Cardiac septum (tissue), 1 donor: ENCODE data around the gene CFB. TPM values are rescaled to one million over a fixed set of nuclear protein-coding genes. Genes with fewer than 3 reads are reported as not detected.
"Not testable (repeated sequence)": the region's sequence is repeated elsewhere in the genome, so short reads cannot be mapped to it uniquely, and the experiment has no call there.

Source experiments
- DNase-seq: peaks from one replicate; pipeline ENCODE4 v3.0.0-alpha.2; 2020; ENCODE audit warnings: low spot score
- intact Hi-C: fragments of 100-400 bp; cut with DNase I; formaldehyde crosslinking; loops from one replicate; pipeline ENCODE4 v1.14.0; 2022
- long read RNA-seq: library from polyadenylated mRNA; unstranded; transcript quantifications from one replicate; pipeline ENCODE4 v2.0.0, GENCODE V29; 2021
- total RNA-seq: library from RNA; stranded (reverse); fragmentation: NEBNext Ultra II Directional; extraction: Animal tissue kit (Norgen Biotek cat#: 25700); gene quantifications from one replicate; pipeline ENCODE4 v1.2.1, GENCODE V29; 2021
- donor health status: DM: no; HTN: no; CAD: no.

CFB gene
- total RNA-seq: 5.0 TPM
- long read RNA-seq, partial matches to known transcripts: 0 of 3 reads
- long read RNA-seq, other reads (novel, unspliced or antisense): 0 of 3 reads

GRCh38 chr6:31945507-31946369 is at the start of gene CFB:
CFB (plus strand) TSS chr6:31946095; CDS start chr6:31946222, 127 bp downstream.
- intact Hi-C loops: no loop called here
- DNase-seq: no peak

GRCh38 chr6:31896493-31896855 is 49.4 kb upstream of the CFB start:
- no peak for DNase-seq
- intact Hi-C loops: loop anchor here (2.0 to 5.0 kb wide), 2 partner anchors 34 to 214 kb away; partner anchors contain the start of genes LY6G5C and NEU1

- intact Hi-C loops: loop anchor here (2.0 to 5.0 kb wide), 2 partner anchors 34 to 215 kb away; partner anchors contain the start of genes LY6G5C and NEU1
- DNase-seq: no peak
Observed at GRCh38 chr6:31896856-31897611, 48.9 kb upstream of the CFB start.

- DNase-seq: peak; percentile 94
- intact Hi-C loops: loop anchor here (2.0 to 5.0 kb wide), 2 partner anchors 35 to 215 kb away; partner anchors contain the start of genes LY6G5C and NEU1
Observed at GRCh38 chr6:31897612-31898382, 48.1 kb upstream of the CFB start, which contains the start of gene EHMT2. EHMT2 (minus strand) TSS chr6:31897698; CDS start chr6:31897677, 21 bp downstream.

- intact Hi-C loops: loop anchor here (5.0 kb wide), 1 partner anchor 216 kb away; the partner anchor contains the start of gene LY6G5C
- DNase-seq: no peak
Observed at GRCh38 chr6:31898383-31899011, 47.4 kb upstream of the CFB start.

GRCh38 chr6:31899215-31899614 is 46.7 kb upstream of the CFB start:
- intact Hi-C loops: loop anchor here (5.0 kb wide), 1 partner anchor 217 kb away; the partner anchor contains the start of gene LY6G5C

GRCh38 chr6:31899882-31900722 is 45.8 kb upstream of the CFB start:
- no peak for DNase-seq
- intact Hi-C loops: loop anchor here (5.0 kb wide), 2 partner anchors 52 to 218 kb away; partner anchors contain the start of gene LY6G5C

More at GRCh38 chr6:31899215-31899614, 46.7 kb upstream of the CFB start:
- no peak for DNase-seq

- intact Hi-C loops: loop anchor here (5.0 kb wide), 1 partner anchor 51 kb away; no protein-coding TSS in a partner anchor
- DNase-seq: no peak
Observed at GRCh38 chr6:31900917-31901414, 44.9 kb upstream of the CFB start.

- intact Hi-C loops: loop anchor here (5.0 kb wide), 1 partner anchor 51 kb away; no protein-coding TSS in a partner anchor
- DNase-seq: peak; percentile 79
Observed at GRCh38 chr6:31901415-31901952, 44.4 kb upstream of the CFB start.

- intact Hi-C loops: loop anchor here (5.0 kb wide), 1 partner anchor 50 kb away; no protein-coding TSS in a partner anchor
- peak; percentile 94 for DNase-seq
Observed at GRCh38 chr6:31901953-31902643, 43.8 kb upstream of the CFB start, which contains the start of gene ZBTB12. ZBTB12 (minus strand) TSS chr6:31902086; CDS start chr6:31901305, 781 bp downstream.

GRCh38 chr6:31903957-31904356 is 41.9 kb upstream of the CFB start:
- intact Hi-C loops: loop anchor here (5.0 kb wide), 1 partner anchor 48 kb away; no protein-coding TSS in a partner anchor
- DNase-seq: no peak

GRCh38 chr6:31905041-31905440 is 40.9 kb upstream of the CFB start:
- no peak for DNase-seq
- intact Hi-C loops: no loop called here

- intact Hi-C loops: no loop called here
- DNase-seq: no peak
Observed at GRCh38 chr6:31906122-31906521, 39.8 kb upstream of the CFB start.

GRCh38 chr6:31906727-31907126 is 39.2 kb upstream of the CFB start:
- intact Hi-C loops, DNase-seq: not testable (repeated sequence)

GRCh38 chr6:31907158-31907813 is 38.6 kb upstream of the CFB start:
- intact Hi-C loops: no loop called here
- no peak for DNase-seq

- DNase-seq, intact Hi-C loops: not testable (repeated sequence)
Observed at GRCh38 chr6:31908255-31908654, 37.6 kb upstream of the CFB start.
